Lung (tissue), 12 donors: ENCODE data around the gene ANKRD44. TPM values are rescaled to one million over a fixed set of nuclear protein-coding genes. Genes with fewer than 3 reads are reported as not detected.

Source experiments
- ATAC-seq: fragments of 200-7000 bp; cut with Tn5 transposase; one replicate; pipeline ENCODE4 v1.9.1; 2020; ENCODE audit warnings: moderate number of reproducible peaks; ENCODE audit not compliant: insufficient read depth, low FRiP score
- DNase-seq, 3 donors: peaks; one replicate each; pipeline ENCODE4 v3.0.0-alpha.2; 2013 to 2017
- H3K27ac ChIP-seq, 2 donors: one replicate each; pipeline ENCODE4 v1.5.1; 2013; ENCODE audit warnings: mild to moderate bottlenecking in 2 of 2, moderate library complexity in 2 of 2, control low read depth in 1 of 2, inconsistent platforms in 1 of 2, low read depth in 1 of 2, low read length in 1 of 2
- H3K27me3 ChIP-seq, 3 donors: one replicate each; pipeline ENCODE4 v1.5.1; 2013; ENCODE audit warnings: low read length in 2 of 3; ENCODE audit not compliant: control insufficient read depth in 3 of 3, insufficient read depth in 3 of 3
- H3K36me3 ChIP-seq, 4 donors: one replicate each; pipeline ENCODE4 v1.5.1; 2013; ENCODE audit warnings: low read length in 4 of 4, mild to moderate bottlenecking in 1 of 4, moderate library complexity in 1 of 4; ENCODE audit not compliant: control insufficient read depth in 4 of 4, insufficient read depth in 4 of 4
- H3K4me1 ChIP-seq, 5 donors: one replicate each; pipeline ENCODE4 v1.5.1; 2013; ENCODE audit warnings: low read length in 5 of 5, mild to moderate bottlenecking in 2 of 5, moderate library complexity in 1 of 5; ENCODE audit not compliant: control insufficient read depth in 5 of 5, insufficient read depth in 5 of 5
- H3K4me3 ChIP-seq: one replicate; pipeline ENCODE4 v1.5.1; 2013; ENCODE audit warnings: mild to moderate bottlenecking, control low read depth, moderate library complexity
- H3K9ac ChIP-seq, 2 donors: one replicate each; pipeline ENCODE4 v1.5.1; 2013; ENCODE audit warnings: low read length in 2 of 2, control low read depth in 1 of 2; ENCODE audit not compliant: insufficient read depth in 1 of 2
- H3K9me3 ChIP-seq, 4 donors: one replicate each; pipeline ENCODE4 v1.5.1; 2013; ENCODE audit warnings: low read length in 3 of 4, mild to moderate bottlenecking in 1 of 4, moderate library complexity in 1 of 4; ENCODE audit not compliant: control insufficient read depth in 4 of 4, insufficient read depth in 3 of 4
- WGBS, 2 donors: extraction: QIAGEN DNeasy Blood & Tissue Kit; methylation state at CpG; one replicate each; pipeline ENCODE4 v1.1.7; 2013; 5-methylcytosine and 5-hydroxymethylcytosine counted together
- polyA plus RNA-seq, 2 donors: library from polyadenylated mRNA; stranded (reverse); fragments of 200-250 nt; gene quantifications; one replicate each; pipeline ENCODE4 v1.2.1, GENCODE V29; 2013
- total RNA-seq, 2 donors: library from RNA; depleted of rRNA in 1 of 2; stranded (reverse); fragments of >200 nt in 1 of 2; gene quantifications; one replicate each; pipeline ENCODE4 v1.2.1, GENCODE V29; 2014 to 2021
- TF ChIP-seq, protein P1 (sequence below): IDR thresholded peaks from 2 replicates; pipeline ENCODE4 v1.5.1; 2012; ENCODE audit warnings: mild to moderate bottlenecking; ENCODE audit errors: control extremely low read depth, extremely low read depth
- donor health status: control.
- donor health status: control.
- donor health status: Bipolar disorder and iron deficiency.
- donor health status: healthy.
- donor health status: DM: yes; HTN: yes; CAD: no.

Gene ANKRD44
- total and polyA plus RNA-seq, 4 donors: 7.1 to 73.8 (median 20.3) TPM

DNA sequence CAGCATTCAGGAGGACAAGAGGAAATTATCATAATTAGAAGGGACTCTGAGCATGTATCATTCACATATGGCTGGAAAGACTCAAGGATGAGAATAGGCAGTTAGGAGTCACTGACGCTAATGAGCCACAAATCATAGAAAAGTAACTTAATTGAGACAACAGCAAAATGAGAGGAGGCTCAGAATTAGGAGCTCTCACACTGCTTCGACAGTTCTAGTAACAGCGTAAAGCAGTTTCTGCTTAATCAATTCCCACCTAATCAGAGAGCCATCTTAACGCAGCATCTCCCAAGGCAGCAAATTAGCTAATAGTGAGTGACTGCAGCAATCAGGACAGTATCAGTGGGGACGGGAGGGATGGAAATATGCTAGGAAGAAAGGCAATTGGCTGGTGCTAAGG lies 32.8 kb downstream of the ANKRD44 start:
- WGBS, 2 donors: 72 to 84% methylated on average over 5 of the region's 5 CpGs
- no peak overlapping the region for H3K4me3 ChIP-seq
- H3K4me1 ChIP-seq: peaks cover 0 to 17% (median 11%) of the 10 kb centered on the region in 5 donors

GRCh38 chr2:197276156-197276555 lies 34.4 kb downstream of the ANKRD44 start:
- Histone ChIP-seq H3K4me1 (peaks cover 0 to 17% (median 11%) of the 10 kb centered on the region in 5 donors), H3K9ac (no peak overlapping the region), H3K27me3 (no peaks in the 10 kb centered on the region), H3K36me3 (peaks cover 0 to 2% (median 0%) of the 10 kb centered on the region in 4 donors), H3K27ac (no peak overlapping the region), H3K4me3 (no peak overlapping the region), H3K9me3 (no peaks in the 10 kb centered on the region)
- no peak for ATAC-seq
- TF ChIP-seq, protein P1, sequence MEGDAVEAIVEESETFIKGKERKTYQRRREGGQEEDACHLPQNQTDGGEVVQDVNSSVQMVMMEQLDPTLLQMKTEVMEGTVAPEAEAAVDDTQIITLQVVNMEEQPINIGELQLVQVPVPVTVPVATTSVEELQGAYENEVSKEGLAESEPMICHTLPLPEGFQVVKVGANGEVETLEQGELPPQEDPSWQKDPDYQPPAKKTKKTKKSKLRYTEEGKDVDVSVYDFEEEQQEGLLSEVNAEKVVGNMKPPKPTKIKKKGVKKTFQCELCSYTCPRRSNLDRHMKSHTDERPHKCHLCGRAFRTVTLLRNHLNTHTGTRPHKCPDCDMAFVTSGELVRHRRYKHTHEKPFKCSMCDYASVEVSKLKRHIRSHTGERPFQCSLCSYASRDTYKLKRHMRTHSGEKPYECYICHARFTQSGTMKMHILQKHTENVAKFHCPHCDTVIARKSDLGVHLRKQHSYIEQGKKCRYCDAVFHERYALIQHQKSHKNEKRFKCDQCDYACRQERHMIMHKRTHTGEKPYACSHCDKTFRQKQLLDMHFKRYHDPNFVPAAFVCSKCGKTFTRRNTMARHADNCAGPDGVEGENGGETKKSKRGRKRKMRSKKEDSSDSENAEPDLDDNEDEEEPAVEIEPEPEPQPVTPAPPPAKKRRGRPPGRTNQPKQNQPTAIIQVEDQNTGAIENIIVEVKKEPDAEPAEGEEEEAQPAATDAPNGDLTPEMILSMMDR: no peak
- DNase-seq: no peak
- WGBS, 2 donors: 97 to 100% methylated on average over 2 of the region's 2 CpGs

More for the DNA sequence above, 32.8 kb downstream of the ANKRD44 start:
- Histone ChIP-seq H3K9me3 (no peaks in the 10 kb centered on the region), H3K9ac (no peak overlapping the region), H3K27ac (no peak overlapping the region), H3K36me3 (peaks cover 0 to 2% (median 0%) of the 10 kb centered on the region in 4 donors), H3K27me3 (no peaks in the 10 kb centered on the region)
- TF ChIP-seq, protein P1: no peak
- DNase-seq (no peak), ATAC-seq (no peak)

DNA sequence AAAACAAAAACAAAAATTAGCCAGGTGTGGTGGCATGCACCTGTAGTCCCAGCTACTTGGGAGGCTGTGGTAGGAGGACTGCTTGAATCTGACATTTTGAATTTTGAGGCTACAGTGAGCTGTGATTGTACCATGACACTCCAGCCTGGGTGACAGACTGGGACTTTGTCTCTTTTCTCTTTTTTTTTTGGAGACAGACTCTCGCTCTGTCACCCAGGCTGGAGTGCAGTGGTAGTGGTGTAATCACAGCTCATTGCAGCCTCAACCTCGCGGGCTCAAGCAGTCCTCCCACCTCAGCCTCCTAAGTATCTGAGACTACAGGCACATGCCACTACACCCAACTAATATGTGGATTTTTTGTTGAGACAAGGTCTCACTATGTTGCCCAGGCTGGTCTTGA lies 35.6 kb downstream of the ANKRD44 start:
- Histone ChIP-seq H3K4me3 (no peak overlapping the region), H3K27me3 (no peaks in the 10 kb centered on the region), H3K36me3 (peaks cover 0 to 2% (median 0%) of the 10 kb centered on the region in 4 donors), H3K27ac (no peak overlapping the region), H3K4me1 (peaks cover 0 to 15% (median 5%) of the 10 kb centered on the region in 5 donors), H3K9me3 (no peaks in the 10 kb centered on the region), H3K9ac (no peak overlapping the region)
- DNase-seq (no peak), ATAC-seq (no peak)
- WGBS, 2 donors: 87 to 97% methylated on average over 3 of the region's 3 CpGs
- TF ChIP-seq, protein P1: no peak

DNA sequence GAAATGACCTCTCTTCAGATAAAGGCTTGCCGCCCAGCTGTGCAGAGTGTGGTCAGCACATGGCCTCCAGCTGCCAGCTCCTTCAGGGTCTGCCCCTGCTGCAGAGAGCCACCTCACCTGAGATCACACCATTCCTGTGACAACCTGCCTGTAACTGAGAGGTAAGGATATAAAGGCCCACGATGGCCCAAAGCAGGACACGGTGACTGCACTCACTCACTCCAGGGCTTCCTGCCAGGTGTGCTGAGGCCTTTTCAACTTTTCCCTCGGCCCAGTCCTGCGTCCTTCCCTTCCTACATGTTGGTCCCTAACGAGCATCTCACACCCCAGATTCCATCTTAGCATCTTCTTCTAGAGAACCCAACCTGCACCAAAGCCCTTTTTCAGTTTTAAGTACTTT lies 36.2 kb downstream of the ANKRD44 start:
- Histone ChIP-seq H3K27me3 (no peaks in the 10 kb centered on the region), H3K27ac (no peak overlapping the region), H3K4me3 (no peak overlapping the region), H3K9me3 (no peaks in the 10 kb centered on the region), H3K9ac (no peak overlapping the region), H3K36me3 (peaks cover 0 to 2% (median 0%) of the 10 kb centered on the region in 4 donors), H3K4me1 (peaks cover 0 to 14% (median 7%) of the 10 kb centered on the region in 5 donors)
- TF ChIP-seq, protein P1: no peak
- DNase-seq (no peak), ATAC-seq (no peak)
- 63 to 84% methylated on average over 6 of the region's 6 CpGs for WGBS, 2 donors
